Measurements from ENCODE around the gene MAPK10. TPM values are rescaled to one million over a fixed set of nuclear protein-coding genes. Genes with fewer than 3 reads are reported as not detected.
"Not testable (repeated sequence)": the region's sequence is repeated elsewhere in the genome, so short reads cannot be mapped to it uniquely, and the experiment has no call there.

The MAPK10 gene
- total and polyA plus RNA-seq, 2 experiments from 2014 or later: 3.6 to 8.1 TPM

DNA sequence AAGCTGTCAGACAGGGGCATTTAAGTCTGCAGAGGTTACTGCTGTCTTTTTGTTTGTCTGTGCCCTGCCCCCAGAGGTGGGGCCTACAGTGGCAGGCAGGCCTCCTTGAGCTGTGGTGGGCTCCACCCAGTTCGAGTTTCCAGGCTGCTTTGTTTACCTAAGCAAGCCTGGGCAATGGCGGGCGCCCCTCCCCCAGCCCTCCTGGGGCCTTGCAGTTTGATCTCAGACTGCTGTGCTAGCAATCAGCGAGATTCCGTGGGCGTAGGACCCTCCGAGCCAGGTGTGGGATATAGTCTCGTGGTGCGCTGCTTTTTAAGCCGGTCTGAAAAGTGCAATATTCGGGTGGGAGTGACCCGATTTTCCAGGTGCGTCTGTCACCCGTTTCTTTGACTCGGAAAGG lies 284.1 kb downstream of the MAPK10 start:
- not testable (repeated sequence) for H3K36me3 ChIP-seq (ENCODE audit: insufficient read depth); H3K27me3 Mint-ChIP-seq (ENCODE audit: insufficient read depth, low read depth, poor library complexity); H3F3A ChIP-seq (replicated peaks; ENCODE audit: low read depth); H4K20me1 ChIP-seq (replicated peaks; ENCODE audit: insufficient read depth); H3K36me3 Mint-ChIP-seq (ENCODE audit: low read depth); H3K4me3 Mint-ChIP-seq; H3K27me3 ChIP-seq (ENCODE audit: insufficient read depth); H3K27ac ChIP-seq (ENCODE audit: low read depth); H3K9me2 ChIP-seq (ENCODE audit: insufficient read depth); H3K9me3 Mint-ChIP-seq; DNase-seq (ENCODE audit: low spot score); H3K27ac Mint-ChIP-seq; H3K4me3 ChIP-seq; ATAC-seq; H3K79me2 ChIP-seq (replicated peaks; ENCODE audit: insufficient read depth); H3K4me1 Mint-ChIP-seq
- peaks cover 15% of the 10 kb centered on the region; the same call in 1 of the 2 replicates for H3K4me1 ChIP-seq (ENCODE audit: insufficient read depth)
- H2AFZ ChIP-seq: peak overlapping the region; percentile 70
- peak overlapping the region; percentile 43; the same call in 1 of the 2 replicates for H3K4me2 ChIP-seq

DNA sequence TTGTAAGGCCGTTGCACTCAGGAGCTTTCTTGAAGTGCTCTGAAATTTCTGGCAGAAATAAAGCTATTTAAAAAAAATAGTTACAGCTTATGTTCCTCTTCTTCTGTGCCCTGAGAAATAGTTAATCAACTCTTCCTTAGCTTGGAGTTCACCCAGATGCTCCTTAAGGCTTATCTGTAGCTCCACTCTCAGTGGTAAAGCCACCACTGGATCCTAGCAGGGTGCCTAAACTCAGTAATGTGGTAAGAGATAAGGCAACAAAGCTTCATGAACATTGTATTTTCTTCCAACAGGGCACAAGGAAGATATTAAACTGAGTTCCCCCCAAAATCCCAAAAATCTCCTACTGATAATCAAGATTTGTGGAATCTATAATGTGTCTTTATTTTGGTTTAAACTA lies 299.5 kb downstream of the MAPK10 start:
- no peak overlapping the region for H2AFZ ChIP-seq
- H3K4me3 ChIP-seq: no peak overlapping the region
- H3K27ac ChIP-seq (ENCODE audit: low read depth): no peak overlapping the region
- no peaks in the 10 kb centered on the region for H3K27me3 Mint-ChIP-seq (ENCODE audit: insufficient read depth, low read depth, poor library complexity)
- H3F3A ChIP-seq (replicated peaks; ENCODE audit: low read depth): no peaks in the 10 kb centered on the region
- H3K4me1 Mint-ChIP-seq: no peaks in the 10 kb centered on the region; the same call in 2 of the 3 replicates
- no peaks in the 10 kb centered on the region for H3K79me2 ChIP-seq (replicated peaks; ENCODE audit: insufficient read depth)
- H3K9me2 ChIP-seq (ENCODE audit: insufficient read depth): no peaks in the 10 kb centered on the region
- H3K4me1 ChIP-seq (ENCODE audit: insufficient read depth): no peaks in the 10 kb centered on the region
- no peaks in the 10 kb centered on the region for H3K36me3 ChIP-seq (ENCODE audit: insufficient read depth)
- TF ChIP-seq POLR2AphosphoS5 (IDR thresholded peaks at IDR 0.05; ENCODE audit: low read depth) (no peak), CREB1 (CRISPR knock-in tag; IDR thresholded peaks at IDR 0.05; ENCODE audit: low read depth) (no peak), NANOG (IDR thresholded peaks at IDR 0.05; ENCODE audit: borderline replicate concordance) (no peak), EZH2phosphoT487 (IDR thresholded peaks at IDR 0.05; ENCODE audit: unreplicated experiment) (no peak), JUNB (IDR thresholded peaks at IDR 0.05; ENCODE audit: unreplicated experiment) (no peak)
- TF ChIP-seq, protein P1, sequence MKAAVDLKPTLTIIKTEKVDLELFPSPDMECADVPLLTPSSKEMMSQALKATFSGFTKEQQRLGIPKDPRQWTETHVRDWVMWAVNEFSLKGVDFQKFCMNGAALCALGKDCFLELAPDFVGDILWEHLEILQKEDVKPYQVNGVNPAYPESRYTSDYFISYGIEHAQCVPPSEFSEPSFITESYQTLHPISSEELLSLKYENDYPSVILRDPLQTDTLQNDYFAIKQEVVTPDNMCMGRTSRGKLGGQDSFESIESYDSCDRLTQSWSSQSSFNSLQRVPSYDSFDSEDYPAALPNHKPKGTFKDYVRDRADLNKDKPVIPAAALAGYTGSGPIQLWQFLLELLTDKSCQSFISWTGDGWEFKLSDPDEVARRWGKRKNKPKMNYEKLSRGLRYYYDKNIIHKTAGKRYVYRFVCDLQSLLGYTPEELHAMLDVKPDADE (IDR thresholded peaks at IDR 0.05): no peak
- no peaks in the 10 kb centered on the region for H3K36me3 Mint-ChIP-seq (ENCODE audit: low read depth)
- no peaks in the 10 kb centered on the region for H3K9me3 Mint-ChIP-seq
- no peak overlapping the region for H3K4me3 Mint-ChIP-seq
- DNase-seq (ENCODE audit: low spot score) (no peak), ATAC-seq (no peak)
- H3K4me2 ChIP-seq: no peak overlapping the region
- no peak overlapping the region for H3K27ac Mint-ChIP-seq
- no peaks in the 10 kb centered on the region for H3K27me3 ChIP-seq (ENCODE audit: insufficient read depth)
- no peaks in the 10 kb centered on the region for H4K20me1 ChIP-seq (replicated peaks; ENCODE audit: insufficient read depth)

DNA sequence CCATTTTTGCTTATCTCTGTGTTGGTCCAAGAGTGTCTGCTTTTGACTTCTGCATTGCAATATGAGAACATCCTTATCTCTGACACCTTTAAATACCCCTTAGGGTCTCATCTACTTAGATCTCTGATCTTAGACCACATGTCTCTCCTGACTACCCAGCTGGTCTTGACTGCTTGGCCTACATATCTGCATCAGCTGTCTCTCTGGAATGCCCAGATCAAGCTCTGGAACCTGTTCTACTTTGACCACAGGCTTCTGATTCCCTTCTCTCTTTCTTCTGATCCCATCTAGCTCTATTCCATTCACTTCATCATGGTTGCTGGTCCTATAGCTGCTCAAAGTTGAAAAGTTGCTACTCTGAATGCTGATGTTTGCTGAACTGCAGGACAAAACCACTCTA lies 301.2 kb downstream of the MAPK10 start:
- Histone ChIP-seq H3K27ac (ENCODE audit: low read depth) (no peak overlapping the region), H4K20me1 (replicated peaks; ENCODE audit: insufficient read depth) (no peaks in the 10 kb centered on the region), H3K4me1 (ENCODE audit: insufficient read depth) (no peaks in the 10 kb centered on the region), H3K4me2 (no peak overlapping the region), H3K79me2 (replicated peaks; ENCODE audit: insufficient read depth) (no peaks in the 10 kb centered on the region), H3F3A (replicated peaks; ENCODE audit: low read depth) (no peaks in the 10 kb centered on the region), H3K27me3 (ENCODE audit: insufficient read depth) (no peaks in the 10 kb centered on the region), H2AFZ (no peak overlapping the region), H3K9me2 (ENCODE audit: insufficient read depth) (no peaks in the 10 kb centered on the region), H3K4me3 (no peak overlapping the region), H3K36me3 (ENCODE audit: insufficient read depth) (no peaks in the 10 kb centered on the region)
- Mint-ChIP-seq H3K4me1 (no peaks in the 10 kb centered on the region; the same call in 2 of the 3 replicates), H3K36me3 (ENCODE audit: low read depth) (no peaks in the 10 kb centered on the region), H3K27ac (no peak overlapping the region), H3K4me3 (no peak overlapping the region), H3K27me3 (ENCODE audit: insufficient read depth, low read depth, poor library complexity) (no peaks in the 10 kb centered on the region), H3K9me3 (no peaks in the 10 kb centered on the region)
- no peak for ATAC-seq
- DNase-seq (ENCODE audit: low spot score): no peak
- TF ChIP-seq JUNB (IDR thresholded peaks at IDR 0.05; ENCODE audit: unreplicated experiment) (no peak), CREB1 (CRISPR knock-in tag; IDR thresholded peaks at IDR 0.05; ENCODE audit: low read depth) (no peak), NANOG (IDR thresholded peaks at IDR 0.05; ENCODE audit: borderline replicate concordance) (no peak), ZNF114 (CRISPR knock-in tag; IDR thresholded peaks at IDR 0.05) (no peak)
- TF ChIP-seq, protein P1 (IDR thresholded peaks at IDR 0.05): no peak

All from GM23338 (cell line).